K562 treated with DMSO at 1 percent for 12 hours (cell line): Measurements from ENCODE around the gene TFAP2E. TPM values are rescaled to one million over a fixed set of nuclear protein-coding genes. Genes with fewer than 3 reads are reported as not detected.

Source experiments
- total RNA-seq: library from RNA; unstranded; fragments of 300-600 nt; gene quantifications from 2 replicates; pipeline ENCODE4 v1.2.3, GENCODE V29; 2022; ENCODE audit not compliant: insufficient read depth

Gene TFAP2E
- 0.38 and 0.77 TPM in 2 replicates for total RNA-seq

DNA sequence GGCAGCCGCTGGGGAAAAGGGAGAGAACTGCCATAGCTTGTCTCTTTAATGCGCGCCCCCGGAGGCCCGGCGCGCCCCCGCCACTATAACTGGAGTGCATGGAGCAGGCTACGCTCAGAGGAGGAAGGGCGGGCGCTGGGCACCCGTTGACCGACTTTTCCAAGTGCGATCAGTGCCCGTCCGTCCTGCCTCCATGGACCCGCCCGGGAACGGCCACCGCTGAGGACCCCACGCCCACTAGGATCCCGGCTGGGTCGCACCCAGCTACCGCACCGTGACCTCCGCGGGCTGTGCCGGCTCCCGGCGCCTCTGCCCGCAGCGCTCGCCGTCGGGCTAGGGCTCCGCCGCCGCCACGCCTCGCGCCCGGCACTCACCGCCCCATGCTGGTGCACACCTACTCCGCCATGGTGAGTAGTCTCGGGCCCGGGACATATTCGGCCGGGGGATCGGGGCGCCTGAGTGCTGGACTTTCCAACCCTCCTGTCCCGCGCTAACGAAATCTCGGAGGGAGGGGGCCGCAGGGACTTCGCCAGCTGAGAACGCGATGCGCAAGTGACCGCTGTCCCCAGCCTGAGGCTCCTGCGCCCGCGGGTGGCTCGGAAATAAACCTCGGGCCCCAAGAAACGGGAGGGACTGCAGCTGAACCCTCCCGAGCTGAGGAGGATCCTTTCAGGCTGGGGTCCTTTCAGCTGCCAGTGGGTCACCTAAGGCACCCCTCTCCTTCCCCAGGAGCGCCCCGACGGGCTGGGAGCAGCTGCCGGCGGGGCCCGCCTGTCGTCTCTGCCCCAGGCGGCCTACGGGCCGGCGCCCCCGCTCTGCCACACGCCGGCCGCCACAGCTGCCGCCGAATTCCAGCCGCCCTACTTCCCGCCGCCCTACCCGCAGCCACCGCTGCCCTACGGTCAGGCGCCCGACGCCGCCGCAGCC is at the start of gene TFAP2E:
Gene TFAP2E (plus strand): TSS at position 117 of the 927 bp plus-strand sequence. CDS start 264 bp downstream, at position 381.

DNA sequence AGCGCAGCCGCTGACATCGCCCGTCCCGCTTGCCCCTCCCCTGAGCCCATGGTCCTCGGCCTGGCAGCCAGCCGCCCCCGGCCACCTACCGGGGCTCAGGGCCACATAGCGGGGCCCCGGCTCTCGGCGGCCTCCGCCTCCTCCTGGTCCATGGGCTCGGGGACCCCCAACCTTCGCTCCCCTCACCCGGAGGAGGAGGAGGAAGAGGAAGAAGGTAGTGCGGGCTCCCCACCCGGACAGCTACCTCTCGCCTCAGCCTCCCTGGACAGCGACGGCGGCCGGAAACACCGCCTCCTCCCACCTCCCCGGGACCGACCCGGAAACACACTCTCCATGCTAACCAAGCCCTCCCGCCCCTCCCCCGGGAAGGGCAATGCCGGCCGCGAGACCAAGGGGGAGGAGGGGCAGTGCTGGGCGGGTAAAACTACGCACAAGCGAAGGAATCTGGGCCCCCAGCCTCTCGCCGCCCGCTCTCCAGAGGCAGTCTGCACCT is 15.9 kb upstream of the TFAP2E start, which contains the start of gene KIAA0319L:
Gene KIAA0319L (minus strand): TSS at position 286 of the 493 bp plus-strand sequence. CDS start 2,912 bp downstream, outside the sequence.

DNA sequence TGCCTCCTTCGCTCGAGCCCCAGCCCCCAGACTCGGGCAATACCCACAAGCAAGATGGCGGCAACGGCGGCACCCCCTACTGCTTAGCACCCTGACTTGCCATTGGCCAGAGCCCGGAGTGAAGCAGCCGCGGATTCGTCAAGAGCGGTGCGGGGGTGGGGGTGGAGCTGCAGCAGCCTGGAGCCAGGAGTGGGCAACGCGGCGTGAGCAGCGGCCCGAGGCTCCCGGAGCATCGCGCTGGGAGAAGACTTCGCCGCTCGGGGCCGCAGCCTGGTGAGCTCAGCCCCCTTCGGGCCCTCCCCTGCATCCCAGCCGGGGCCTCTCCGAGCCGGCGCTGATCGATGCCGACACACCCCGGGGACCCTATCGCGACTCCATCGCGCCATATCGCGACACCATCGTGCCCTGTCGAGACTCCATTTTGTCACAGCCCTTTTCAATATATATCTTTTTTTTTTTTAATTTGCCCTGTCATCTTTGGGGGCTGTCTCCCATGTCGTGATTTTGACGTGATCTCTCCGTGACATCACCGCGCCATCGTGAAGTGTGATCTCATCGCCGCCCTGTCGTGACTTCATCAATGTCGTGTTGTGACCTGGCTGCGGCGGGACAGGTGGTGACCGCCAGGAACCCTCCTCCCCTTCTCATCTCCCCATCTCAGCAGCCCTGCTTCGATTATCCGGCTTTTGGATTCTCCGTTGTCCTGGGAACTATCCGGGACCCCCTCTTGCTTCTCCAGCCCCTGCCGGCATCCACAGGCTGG is 15.3 kb upstream of the TFAP2E start, which contains the start of gene NCDN:
Gene NCDN (plus strand): TSS at position 189 of the 763 bp plus-strand sequence. CDS start 392 bp downstream, at position 581.

DNA sequence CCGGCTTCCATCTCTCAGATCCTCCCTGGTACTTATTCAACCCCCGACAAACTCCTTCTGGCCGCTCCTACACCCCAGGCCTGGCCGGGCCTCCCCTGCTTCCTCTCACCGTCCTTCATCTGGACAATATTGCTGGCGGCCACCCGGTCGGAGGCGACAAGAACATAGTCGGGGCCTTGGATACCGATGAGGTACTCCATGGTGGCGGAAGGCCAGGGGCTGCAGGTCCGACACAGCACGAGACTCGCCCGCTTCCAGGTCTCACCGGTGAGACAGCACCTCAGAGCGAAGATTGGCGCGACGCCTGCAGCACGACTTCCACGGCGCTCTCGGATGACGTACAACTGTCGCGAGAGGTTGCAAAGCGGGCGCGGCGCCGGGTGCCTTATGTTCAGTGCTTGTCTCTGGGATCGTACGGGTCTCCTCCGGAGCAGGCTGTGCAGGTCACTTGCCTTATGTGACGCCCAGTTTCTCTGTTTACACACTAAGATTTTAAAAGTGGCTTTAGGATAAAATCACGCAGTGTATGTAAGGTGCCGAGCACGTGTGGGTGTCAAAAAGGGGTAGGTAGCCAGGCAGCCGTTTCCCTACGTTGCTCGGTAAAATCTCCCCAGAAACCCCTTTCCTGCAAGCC is 68.2 kb downstream of the TFAP2E start, which contains the start of gene PSMB2:
Gene PSMB2 (minus strand): TSS at position 294 of the 634 bp plus-strand sequence. CDS start 94 bp downstream, at position 200.

Other genes starting within 250 kb of the TFAP2E start
- 30.4 and 71.9 TPM in 2 replicates for gene KIAA0319L, start 15.9 kb upstream of the TFAP2E start, total RNA-seq
- gene NCDN, start 15.5 kb upstream of the TFAP2E start, total RNA-seq, result 18.5 and 35.0 TPM in 2 replicates
- 76.4 and 105 TPM in 2 replicates for gene PSMB2, start 68.2 kb downstream of the TFAP2E start, total RNA-seq
- 14.8 and 24.8 TPM in 2 replicates for gene C1orf216, start 145.6 kb downstream of the TFAP2E start, total RNA-seq
- 25.7 and 53.4 TPM in 2 replicates for gene CLSPN, start 196.7 kb downstream of the TFAP2E start, total RNA-seq
- 3.1 and 11.2 TPM in 2 replicates for gene AGO4, start 234.7 kb downstream of the TFAP2E start, total RNA-seq